GM23248 (cell line): ENCODE data around the gene BSDC1. TPM values are rescaled to one million over a fixed set of nuclear protein-coding genes. Genes with fewer than 3 reads are reported as not detected.
A peak's percentile ranks its signal among the peaks of the same experiment; 100 is the strongest.

Experiments used
- DNase-seq: peaks from one replicate; pipeline ENCODE4 v3.0.0-alpha.2; 2015
- H2AFZ ChIP-seq: fragments of 200-600 bp; sonication (generic); 2 replicates; pipeline ENCODE4 v1.6.1; 2016; ENCODE audit warnings: antibody characterized with exemption
- H3F3A ChIP-seq: fragments of 200-600 bp; sonication (generic); 2 replicates; pipeline ENCODE4 v1.6.1; 2016; ENCODE audit warnings: mild to moderate bottlenecking, antibody characterized with exemption, mixed run types; ENCODE audit not compliant: insufficient read depth
- H3K27ac ChIP-seq: fragments of 200-600 bp; sonication (generic); 2 replicates; pipeline ENCODE4 v1.5.1; 2016; ENCODE audit warnings: mild to moderate bottlenecking
- H3K27me3 ChIP-seq: fragments of 200-600 bp; sonication (generic); replicated peaks from 2 replicates; pipeline ENCODE4 v1.6.1; 2016; ENCODE audit warnings: mild to moderate bottlenecking; ENCODE audit not compliant: insufficient read depth
- H3K36me3 ChIP-seq: fragments of 200-600 bp; sonication (generic); 2 replicates; pipeline ENCODE4 v1.6.1; 2016; ENCODE audit warnings: low read depth, mild to moderate bottlenecking
- H3K4me1 ChIP-seq: fragments of 200-600 bp; sonication (generic); 2 replicates; pipeline ENCODE4 v1.6.1; 2016; ENCODE audit warnings: mild to moderate bottlenecking; ENCODE audit not compliant: insufficient read depth
- H3K4me2 ChIP-seq: fragments of 200-600 bp; sonication (generic); one replicate; pipeline ENCODE4 v1.6.1; 2016; ENCODE audit warnings: mild to moderate bottlenecking; ENCODE audit not compliant: unreplicated experiment
- H3K4me3 ChIP-seq: fragments of 200-600 bp; sonication (generic); 2 replicates; pipeline ENCODE4 v1.5.1; 2016; ENCODE audit warnings: mild to moderate bottlenecking
- H3K79me2 ChIP-seq: fragments of 200-600 bp; sonication (generic); 2 replicates; pipeline ENCODE4 v1.6.1; 2016; ENCODE audit warnings: mild to moderate bottlenecking; ENCODE audit not compliant: insufficient read depth
- H3K9ac ChIP-seq: fragments of 200-600 bp; sonication (generic); 2 replicates; pipeline ENCODE4 v1.6.1; 2016; ENCODE audit warnings: mild to moderate bottlenecking
- H3K9me2 ChIP-seq: fragments of 200-600 bp; sonication (generic); 2 replicates; pipeline ENCODE4 v1.6.1; 2016; ENCODE audit warnings: mixed run types, mild to moderate bottlenecking, moderate library complexity; ENCODE audit not compliant: insufficient read depth
- H3K9me3 ChIP-seq: fragments of 200-600 bp; sonication (generic); one replicate; pipeline ENCODE4 v1.6.1; 2017; ENCODE audit warnings: low read depth
- H4K20me1 ChIP-seq: fragments of 200-600 bp; sonication (generic); 2 replicates; pipeline ENCODE4 v1.6.0; 2016; ENCODE audit not compliant: insufficient read depth
- EZH2 ChIP-seq: fragments of 200-600 bp; sonication (generic); IDR thresholded peaks from 2 replicates; pipeline ENCODE4 v1.6.1; 2018; ENCODE audit warnings: antibody characterized with exemption, mild to moderate bottlenecking; ENCODE audit not compliant: insufficient read depth, poor library complexity, severe bottlenecking
- EZH2phosphoT487 ChIP-seq: fragments of 200-600 bp; sonication (generic); IDR thresholded peaks from 2 replicates; pipeline ENCODE4 v1.6.1; 2018; ENCODE audit warnings: antibody characterized with exemption, moderate library complexity, mild to moderate bottlenecking, low read depth; ENCODE audit not compliant: insufficient read depth
- WGBS, 2 experiments: methylation state at CpG; one replicate each; pipeline ENCODE4 v1.1.6; 2015 to 2017; ENCODE audit warnings: low lambda C conversion rate in 2 of 2, low coverage in 1 of 2; ENCODE audit errors: missing lambda C conversion rate in 2 of 2; 5-methylcytosine and 5-hydroxymethylcytosine counted together
- in situ Hi-C: fragments of 300-500 bp; cut with MboI; formaldehyde crosslinking; loops from 2 replicates; pipeline ENCODE4 v1.15.0; 2020
- polyA plus RNA-seq: library from polyadenylated mRNA; unstranded; fragments of >200 nt; fragmentation: Nextera tagmentation; extraction: Ambion mirVana; gene quantifications from 2 replicates; pipeline ENCODE4 v1.2.1, GENCODE V29; 2016
- total RNA-seq: library from RNA; depleted of rRNA; stranded (reverse); fragments of >200 nt; shearing (Covaris generic); gene quantifications from 2 replicates; pipeline ENCODE4 v1.2.3, GENCODE V29; 2014

BSDC1 gene
- total and polyA plus RNA-seq, 2 experiments from 2014 or later = 47.8 to 94.9 TPM

- Histone ChIP-seq H4K20me1 (no peaks in the 10 kb centered on the region), H3K9ac (peak overlapping the region; percentile 76; the same call in 1 of the 2 replicates)
- in situ Hi-C loops = no loop called here
These were observed 59.9 kb downstream of the BSDC1 start for GRCh38 chr1:32334274-32334861.

GRCh38 chr1:32333251-32333963 is 60.8 kb downstream of the BSDC1 start:
- Histone ChIP-seq H3F3A (peaks cover 10% of the 10 kb centered on the region; the same call in 1 of the 2 replicates), H4K20me1 (no peaks in the 10 kb centered on the region), H2AFZ (no peak overlapping the region), H3K9me3 (no peaks in the 10 kb centered on the region), H3K27me3 (no peaks in the 10 kb centered on the region), H3K4me1 (peaks cover 10% of the 10 kb centered on the region; the same call in 1 of the 2 replicates), H3K27ac (no peak overlapping the region), H3K79me2 (no peaks in the 10 kb centered on the region), H3K4me3 (no peak overlapping the region), H3K4me2 (no peak overlapping the region), H3K9me2 (no peaks in the 10 kb centered on the region), H3K9ac (no peak overlapping the region), H3K36me3 (no peaks in the 10 kb centered on the region)
- in situ Hi-C loops = no loop called here
- WGBS, 2 experiments = 77 to 84% methylated on average over 3 of the region's 3 CpGs
- TF ChIP-seq EZH2 = no peak
- no peak for TF ChIP-seq EZH2phosphoT487
- no peak for DNase-seq

More at GRCh38 chr1:32334274-32334861, 59.9 kb downstream of the BSDC1 start:
- 81 to 92% methylated on average over 9 of the region's 9 CpGs for WGBS, 2 experiments
- DNase-seq = no peak
- no peak overlapping the region for H3K27ac ChIP-seq
- no peak overlapping the region for H2AFZ ChIP-seq
- no peaks in the 10 kb centered on the region for H3K79me2 ChIP-seq
- H3K4me2 ChIP-seq = peak overlapping the region; percentile 77
- H3K4me1 ChIP-seq = peaks cover 13% of the 10 kb centered on the region; the same call in 1 of the 2 replicates
- H3K27me3 ChIP-seq = no peaks in the 10 kb centered on the region
- TF ChIP-seq EZH2phosphoT487 (no peak), EZH2 (no peak)
- H3F3A ChIP-seq = peaks cover 15% of the 10 kb centered on the region; the same call in 1 of the 2 replicates
- H3K4me3 ChIP-seq = peak overlapping the region; percentile 79
- no peaks in the 10 kb centered on the region for H3K9me3 ChIP-seq
- H3K9me2 ChIP-seq = no peaks in the 10 kb centered on the region
- no peaks in the 10 kb centered on the region for H3K36me3 ChIP-seq

GRCh38 chr1:32332290-32333079 is 61.8 kb downstream of the BSDC1 start:
- no peak for DNase-seq
- Histone ChIP-seq H3K27me3 (no peaks in the 10 kb centered on the region), H3K79me2 (no peaks in the 10 kb centered on the region), H2AFZ (no peak overlapping the region), H3K9ac (no peak overlapping the region), H3F3A (peaks cover 10% of the 10 kb centered on the region; the same call in 1 of the 2 replicates), H3K4me1 (peaks cover 10% of the 10 kb centered on the region; the same call in 1 of the 2 replicates), H3K9me3 (no peaks in the 10 kb centered on the region), H3K4me2 (no peak overlapping the region), H3K27ac (no peak overlapping the region), H4K20me1 (no peaks in the 10 kb centered on the region), H3K4me3 (no peak overlapping the region), H3K36me3 (no peaks in the 10 kb centered on the region; the same call in 1 of the 2 replicates), H3K9me2 (no peaks in the 10 kb centered on the region)
- WGBS, 2 experiments = 94 to 98% methylated on average over 3 of the region's 3 CpGs
- TF ChIP-seq EZH2phosphoT487 = no peak
- TF ChIP-seq EZH2 = no peak
- in situ Hi-C loops = no loop called here

GRCh38 chr1:32331549-32331948 is 62.7 kb downstream of the BSDC1 start:
- no peak overlapping the region for H3K9ac ChIP-seq
- H3K4me3 ChIP-seq = no peak overlapping the region
- no peak overlapping the region for H3K4me2 ChIP-seq
- in situ Hi-C loops = no loop called here
- H3K9me3 ChIP-seq = no peaks in the 10 kb centered on the region
- H3K27ac ChIP-seq = no peak overlapping the region
- no peaks in the 10 kb centered on the region for H3K9me2 ChIP-seq
- DNase-seq = no peak
- H3K4me1 ChIP-seq = 0 out of 2 replicates have a peak, but pooled peaks cover 1% of the 10 kb centered on the region
- no peak overlapping the region for H2AFZ ChIP-seq
- no peaks in the 10 kb centered on the region for H3K79me2 ChIP-seq
- TF ChIP-seq EZH2phosphoT487 = no peak
- no peak for TF ChIP-seq EZH2
- 91 to 92% methylated on average over 12 of the region's 12 CpGs for WGBS, 2 experiments
- H4K20me1 ChIP-seq = no peaks in the 10 kb centered on the region
- no peaks in the 10 kb centered on the region for H3K27me3 ChIP-seq
- H3K36me3 ChIP-seq = no peaks in the 10 kb centered on the region; the same call in 1 of the 2 replicates
- H3F3A ChIP-seq = peaks cover 10% of the 10 kb centered on the region; the same call in 1 of the 2 replicates
